HepG2 (cell line): ENCODE data around the gene BIK. TPM values are rescaled to one million over a fixed set of nuclear protein-coding genes. Genes with fewer than 3 reads are reported as not detected.

Experiments used
- CREM ChIP-seq, 2 experiments: sonication (generic) in 1 of 2; formaldehyde crosslinking in 1 of 2; IDR thresholded peaks; 2 replicates each; pipeline versions ENCODE4 v1.4.0 to v1.6.1; 2016 to 2020; ENCODE audit warnings: antibody characterized with exemption in 1 of 2, mild to moderate bottlenecking in 1 of 2, missing genetic modification reagents in 1 of 2
- ETV6 ChIP-seq: sonication (generic); formaldehyde crosslinking; conservative IDR thresholded peaks from 2 replicates; pipeline ENCODE4 v1.4.0; 2020; ENCODE audit warnings: missing genetic modification reagents
- FOSL2 ChIP-seq: sonication (generic); formaldehyde crosslinking; IDR thresholded peaks from 2 replicates; pipeline ENCODE4 v1.4.0; 2020; ENCODE audit warnings: missing genetic modification reagents
- GABPA ChIP-seq, 2 experiments: IDR thresholded peaks; 2 replicates each; pipeline ENCODE4 v1.6.1; 2011 to 2016; ENCODE audit warnings: low read depth in 2 of 2, low read length in 1 of 2, missing biosample characterization in 1 of 2, missing genetic modification characterization in 1 of 2
- GLMP ChIP-seq: sonication (generic); formaldehyde crosslinking; IDR thresholded peaks from 2 replicates; pipeline ENCODE4 v1.9.0; 2021; ENCODE audit warnings: missing genetic modification reagents, mild to moderate bottlenecking, borderline replicate concordance
- HDAC2 ChIP-seq: sonication (generic); formaldehyde crosslinking; IDR thresholded peaks from 2 replicates; pipeline ENCODE4 v1.4.0; 2020; ENCODE audit warnings: missing genetic modification reagents
- HMGXB4 ChIP-seq, 2 experiments: sonication (generic) in 1 of 2; formaldehyde crosslinking in 1 of 2; IDR thresholded peaks; 2 replicates each; pipeline versions ENCODE4 v1.4.0 to v1.6.1; 2018 to 2020; ENCODE audit warnings: missing genetic modification reagents in 2 of 2, borderline replicate concordance in 1 of 2, low read depth in 1 of 2, mild to moderate bottlenecking in 1 of 2, missing biosample characterization in 1 of 2
- IRF2 ChIP-seq: IDR thresholded peaks from 2 replicates; pipeline ENCODE4 v1.6.1; 2018; ENCODE audit warnings: missing genetic modification reagents, missing compliant biosample characterization
- MIER3 ChIP-seq: IDR thresholded peaks from 2 replicates; pipeline ENCODE4 v1.6.1; 2016; ENCODE audit warnings: missing compliant biosample characterization, borderline replicate concordance
- NFE2L2 ChIP-seq: fragments of 150-350 bp; IDR thresholded peaks from 2 replicates; pipeline ENCODE4 v1.6.1; 2014; ENCODE audit warnings: low read length
- NR2F6 ChIP-seq, 2 experiments: IDR thresholded peaks; 2 replicates each; pipeline ENCODE4 v1.6.1; 2016; ENCODE audit warnings: antibody characterized with exemption in 1 of 2, mild to moderate bottlenecking in 1 of 2
- PCBP1 ChIP-seq: fragments of 200-400 bp; formaldehyde crosslinking; IDR thresholded peaks from 2 replicates; pipeline ENCODE4 v1.6.1; 2017; ENCODE audit warnings: mild to moderate bottlenecking, low read depth, low read length, borderline replicate concordance
- RAD21 ChIP-seq: fragments of 450-650 bp; formaldehyde crosslinking; IDR thresholded peaks from 2 replicates; pipeline ENCODE4 v1.5.0; 2020; ENCODE audit warnings: mild to moderate bottlenecking
- REPIN1 ChIP-seq: sonication (generic); formaldehyde crosslinking; IDR thresholded peaks from 2 replicates; pipeline ENCODE4 v1.8.0; 2022; ENCODE audit warnings: missing genetic modification reagents, low read depth, mild to moderate bottlenecking, borderline replicate concordance
- RFXANK ChIP-seq: IDR thresholded peaks from 2 replicates; pipeline ENCODE4 v1.6.1; 2016
- STAG1 ChIP-seq: sonication (generic); formaldehyde crosslinking; IDR thresholded peaks from 2 replicates; pipeline ENCODE4 v1.4.0; 2020; ENCODE audit warnings: missing genetic modification reagents
- STAT5B ChIP-seq: sonication (generic); formaldehyde crosslinking; IDR thresholded peaks from 2 replicates; pipeline ENCODE4 v1.4.0; 2020; ENCODE audit warnings: missing genetic modification reagents
- TAF1 ChIP-seq: sonication (generic); formaldehyde crosslinking; IDR thresholded peaks from 2 replicates; pipeline ENCODE4 v1.4.0; 2020; ENCODE audit warnings: missing genetic modification reagents
- ZBTB38 ChIP-seq: sonication (generic); formaldehyde crosslinking; IDR thresholded peaks from 2 replicates; pipeline ENCODE4 v1.5.1; 2020; ENCODE audit warnings: mild to moderate bottlenecking, missing genetic modification reagents
- ZGPAT ChIP-seq: IDR thresholded peaks from 2 replicates; pipeline ENCODE4 v1.6.1; 2016; ENCODE audit warnings: mild to moderate bottlenecking
- ZMAT5 ChIP-seq: sonication (generic); formaldehyde crosslinking; IDR thresholded peaks from 2 replicates; pipeline ENCODE4 v1.5.0; 2020; ENCODE audit warnings: mild to moderate bottlenecking, low read depth, missing genetic modification reagents, borderline replicate concordance
- ZNF274 ChIP-seq: sonication (generic); formaldehyde crosslinking; IDR thresholded peaks from 2 replicates; pipeline ENCODE4 v1.5.1; 2020; ENCODE audit warnings: mild to moderate bottlenecking, missing genetic modification reagents
- ZNF572 ChIP-seq: sonication (generic); formaldehyde crosslinking; IDR thresholded peaks from 2 replicates; pipeline ENCODE4 v1.5.1; 2020; ENCODE audit warnings: mild to moderate bottlenecking, missing genetic modification reagents
- ZNF598 ChIP-seq: sonication (generic); formaldehyde crosslinking; IDR thresholded peaks from 2 replicates; pipeline ENCODE4 v1.5.1; 2020; ENCODE audit warnings: mild to moderate bottlenecking, missing genetic modification reagents, borderline replicate concordance
- ZNF619 ChIP-seq: sonication (generic); formaldehyde crosslinking; IDR thresholded peaks from 2 replicates; pipeline ENCODE4 v1.4.0; 2020; ENCODE audit warnings: mild to moderate bottlenecking, missing genetic modification reagents
- ZNF703 ChIP-seq: sonication (generic); formaldehyde crosslinking; IDR thresholded peaks from 2 replicates; pipeline ENCODE4 v1.5.1; 2020; ENCODE audit warnings: missing genetic modification reagents, mild to moderate bottlenecking, moderate library complexity, borderline replicate concordance
- polyA plus RNA-seq, 8 experiments: library from polyadenylated mRNA; depleted of rRNA in 3 of 8; stranded (reverse) in 7 of 8; unstranded in 1 of 8; fragments of >200 nt; fragmentation: Illumina TruSeq in 4 of 8; extraction: Trizol in 4 of 8; gene quantifications; 2 replicates each; pipeline versions ENCODE4 v1.2.1 to v1.2.3, GENCODE V29; 2011 to 2016; ENCODE audit warnings: low read depth in 4 of 8, missing spikeins in 1 of 8, mixed read lengths in 1 of 8; ENCODE audit not compliant: insufficient read depth in 1 of 8
- total RNA-seq, 5 experiments: library from RNA; depleted of rRNA; stranded (reverse); fragments of >200 nt; fragmentation: Illumina TruSeq; extraction: Trizol; gene quantifications; 2 replicates each; pipeline ENCODE4 v1.2.3, GENCODE V29; 2016; ENCODE audit warnings: low read depth in 1 of 5

Gene BIK
- total and polyA plus RNA-seq, 2 of the 13 experiments (the other 11 are each of a cell fraction or from before 2014, with no cell fraction given): 0.54 to 0.80 TPM

- TF ChIP-seq HDAC2 (CRISPR knock-in tag): peak; percentile 34; the same call in 1 of the 2 replicates
- no peak for TF ChIP-seq ZMAT5 (CRISPR knock-in tag)
- no peak for TF ChIP-seq ZNF598 (CRISPR knock-in tag)
- TF ChIP-seq STAG1 (CRISPR knock-in tag): peak; percentile 95
- no peak for TF ChIP-seq GLMP (CRISPR knock-in tag)
- TF ChIP-seq PCBP1: no peak
- no peak for TF ChIP-seq ZNF619 (CRISPR knock-in tag)
- 0 out of 2 replicates have a peak, but pooled peaks have one; percentile 45 for TF ChIP-seq RFXANK (CRISPR knock-in tag)
- 0 out of 2 replicates have a peak, but pooled peaks have one; percentile 11 for TF ChIP-seq NR2F6 (IDR thresholded peaks at IDR 0.05)
- TF ChIP-seq NR2F6 (CRISPR knock-in tag; IDR thresholded peaks at IDR 0.05): 0 out of 2 replicates have a peak, but pooled peaks have one; percentile 17
- TF ChIP-seq FOSL2: peak; percentile 39; the same call in 1 of the 2 replicates
- no peak for TF ChIP-seq STAT5B (CRISPR knock-in tag)
- TF ChIP-seq ETV6 (CRISPR knock-in tag): no peak
- no peak for TF ChIP-seq NFE2L2
- TF ChIP-seq ZNF703 (CRISPR knock-in tag): no peak
- no peak for TF ChIP-seq GABPA (IDR thresholded peaks at IDR 0.05; ENCODE audit: low read depth, low read length)
- TF ChIP-seq GABPA (CRISPR knock-in tag; IDR thresholded peaks at IDR 0.05; ENCODE audit: low read depth): peak; percentile 61
- 0 out of 2 replicates have a peak, but pooled peaks have one; percentile 26 for TF ChIP-seq IRF2 (CRISPR knock-in tag)
- peak; percentile 19; the same call in 1 of the 2 replicates for TF ChIP-seq ZGPAT
- 0 out of 2 replicates have a peak, but pooled peaks have one; percentile 23 for TF ChIP-seq CREM (IDR thresholded peaks at IDR 0.05)
- TF ChIP-seq CREM (CRISPR knock-in tag; IDR thresholded peaks at IDR 0.05): no peak
- TF ChIP-seq MIER3 (CRISPR knock-in tag): no peak
- no peak for TF ChIP-seq ZNF572 (CRISPR knock-in tag)
- peak; percentile 35 to 75; a peak in 1 of 4 replicates for TF ChIP-seq HMGXB4 (CRISPR knock-in tag; IDR thresholded peaks at IDR 0.05; ENCODE audit: borderline replicate concordance in 1 of 2, low read depth in 1 of 2)
- no peak for TF ChIP-seq TAF1 (CRISPR knock-in tag)
- TF ChIP-seq ZBTB38 (CRISPR knock-in tag): 0 out of 2 replicates have a peak, but pooled peaks have one; percentile 17
- TF ChIP-seq RAD21 (CRISPR knock-in tag): peak; percentile 63
- TF ChIP-seq REPIN1 (CRISPR knock-in tag): no peak
- no peak for TF ChIP-seq ZNF274 (CRISPR knock-in tag)
Measured at GRCh38 chr22:43090130-43090789, 20.3 kb upstream of the BIK start (continued).
